RPMI7951 (cell line): ENCODE results near the gene PARN. TPM values are rescaled to one million over a fixed set of nuclear protein-coding genes. Genes with fewer than 3 reads are reported as not detected.
A peak's percentile ranks its signal among the peaks of the same experiment; 100 is the strongest.
"Not testable (repeated sequence)": the region's sequence is repeated elsewhere in the genome, so short reads cannot be mapped to it uniquely, and the experiment has no call there.

Source experiments
- DNase-seq: peaks from one replicate; pipeline ENCODE4 v3.0.0-alpha.2; 2012; ENCODE audit warnings: low read depth
- total RNA-seq: library from RNA; depleted of rRNA; stranded (reverse); fragments of >200 nt; shearing (Covaris generic); gene quantifications from 2 replicates; pipeline ENCODE4 v1.2.3, GENCODE V29; 2014

The PARN gene
- total RNA-seq, 1 experiment from 2014 or later = 25.4 TPM

GRCh38 chr16:14632693-14633569, 2.9 kb upstream of the PARN start, which contains the start of gene BFAR:
TSS of gene BFAR (plus strand) at chr16:14632951. CDS start at chr16:14644347, 11,396 bp downstream.
- DNase-seq = peak; percentile 95

GRCh38 chr16:14630620-14631330, 715 bp upstream of the PARN start:
- not testable (repeated sequence) for DNase-seq

GRCh38 chr16:14629612-14629918, 495 bp downstream of the PARN start:
- DNase-seq = no peak

GRCh38 chr16:14628806-14629611, 1.1 kb downstream of the PARN start:
- DNase-seq = peak; percentile 14

GRCh38 chr16:14627078-14627477, 3.0 kb downstream of the PARN start:
- DNase-seq = no peak

GRCh38 chr16:14618566-14618965, 11.5 kb downstream of the PARN start:
- no peak for DNase-seq

- no peak for DNase-seq
Measured at GRCh38 chr16:14616280-14616679, 13.8 kb downstream of the PARN start.

GRCh38 chr16:14613991-14614390, 16.1 kb downstream of the PARN start:
- no peak for DNase-seq

GRCh38 chr16:14611660-14612059, 18.4 kb downstream of the PARN start:
- DNase-seq = no peak

GRCh38 chr16:14609716-14610115, 20.3 kb downstream of the PARN start:
- no peak for DNase-seq

GRCh38 chr16:14608604-14609003, 21.5 kb downstream of the PARN start:
- DNase-seq = peak; percentile 10

GRCh38 chr16:14608111-14608566, 21.9 kb downstream of the PARN start:
- no peak for DNase-seq

GRCh38 chr16:14606102-14606501, 24.0 kb downstream of the PARN start:
- no peak for DNase-seq

- DNase-seq = no peak
Measured at GRCh38 chr16:14602443-14602963, 27.6 kb downstream of the PARN start.

GRCh38 chr16:14600164-14600563, 29.9 kb downstream of the PARN start:
- peak; percentile 16 for DNase-seq

- DNase-seq = no peak
Measured at GRCh38 chr16:14586637-14587305, 43.3 kb downstream of the PARN start.

- DNase-seq = no peak
Measured at GRCh38 chr16:14585287-14585686, 44.8 kb downstream of the PARN start.

- DNase-seq = not testable (repeated sequence)
Measured at GRCh38 chr16:14580926-14581325, 49.1 kb downstream of the PARN start.

GRCh38 chr16:14579266-14579665, 50.8 kb downstream of the PARN start:
- no peak for DNase-seq

GRCh38 chr16:14576532-14576931, 53.5 kb downstream of the PARN start:
- no peak for DNase-seq

GRCh38 chr16:14576069-14576468, 54.0 kb downstream of the PARN start:
- DNase-seq = no peak
